ENCODE results near the gene DOCK6. TPM values are rescaled to one million over a fixed set of nuclear protein-coding genes. Genes with fewer than 3 reads are reported as not detected.
"Not testable (repeated sequence)": the region's sequence is repeated elsewhere in the genome, so short reads cannot be mapped to it uniquely, and the experiment has no call there.

Gene DOCK6
- polyA plus RNA-seq, 1 donor (not counting 4 experiments of a cell fraction or from before 2014, with no cell fraction given) = 9.1 TPM

DNA sequence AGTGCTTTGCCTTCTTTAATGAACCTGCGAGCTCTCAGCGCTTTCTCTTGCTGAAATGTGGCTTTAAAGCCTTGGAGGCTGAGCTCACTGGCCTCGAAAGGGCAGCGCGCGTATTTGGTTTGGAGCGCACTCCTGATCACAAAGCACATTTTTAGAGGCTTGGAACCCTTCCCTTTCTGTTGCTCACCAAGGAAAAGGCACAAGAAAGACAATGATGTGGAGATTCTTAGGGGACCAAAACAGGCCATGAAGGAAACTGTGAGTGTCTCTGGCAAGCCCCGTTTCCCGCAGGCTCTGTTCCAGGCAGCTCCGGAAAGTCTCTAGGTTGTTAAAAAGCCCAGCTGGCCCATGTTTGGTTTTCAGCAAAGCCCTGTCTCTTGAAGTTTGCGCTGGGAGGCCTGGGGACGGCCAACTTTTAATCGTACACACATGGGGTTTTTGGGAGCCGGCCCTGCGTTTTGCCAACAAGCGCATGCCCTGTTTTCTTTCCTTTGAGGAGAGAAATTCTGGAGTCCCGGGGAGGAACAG lies 97.4 kb downstream of the DOCK6 start:
- Histone ChIP-seq H3K27ac (ENCODE audit: control insufficient read depth, insufficient read depth, low read length) (no peak overlapping the region), H3K27me3 (ENCODE audit: control insufficient read depth, extremely low read depth, insufficient read depth, low read length) (no peaks in the 10 kb centered on the region), H3K4me2 (ENCODE audit: control insufficient read depth, extremely low read depth, insufficient read depth, low read depth, low read length) (no peak overlapping the region), H4K20me1 (ENCODE audit: control insufficient read depth, extremely low read depth, insufficient read depth, low read length) (no peaks in the 10 kb centered on the region), H3K79me2 (ENCODE audit: control insufficient read depth, insufficient read depth, low read length) (no peaks in the 10 kb centered on the region), H3K4me3 (ENCODE audit: control insufficient read depth in 2 of 3, extremely low read depth in 1 of 3, insufficient read depth in 2 of 3, low read depth in 1 of 3, low read length in 3 of 3) (no peak overlapping the region), H2AFZ (ENCODE audit: control insufficient read depth, low read length) (no peak overlapping the region), H3K36me3 (ENCODE audit: control insufficient read depth in 2 of 2, extremely low read depth in 1 of 2, insufficient read depth in 2 of 2, low read length in 2 of 2) (no peaks in the 10 kb centered on the region), H3K9ac (ENCODE audit: control insufficient read depth, extremely low read depth, insufficient read depth, low read length) (no peak overlapping the region), H3K9me1 (ENCODE audit: control insufficient read depth, extremely low read depth, insufficient read depth, low read length) (no peaks in the 10 kb centered on the region), H3K9me3 (ENCODE audit: control insufficient read depth, low read depth, low read length) (no peaks in the 10 kb centered on the region), H3K4me1 (ENCODE audit: control insufficient read depth, extremely low read depth, insufficient read depth, low read length) (peaks cover 16% of the 10 kb centered on the region)
- dilution Hi-C loops (cut with MboI; ENCODE audit: extremely low pct_ligation_motif_present, low sequenced_read_pairs) = no loop called here
- TF ChIP-seq EZH2 (IDR thresholded peaks at IDR 0.05; ENCODE audit: low read length) = no peak
- TF ChIP-seq, protein P1, sequence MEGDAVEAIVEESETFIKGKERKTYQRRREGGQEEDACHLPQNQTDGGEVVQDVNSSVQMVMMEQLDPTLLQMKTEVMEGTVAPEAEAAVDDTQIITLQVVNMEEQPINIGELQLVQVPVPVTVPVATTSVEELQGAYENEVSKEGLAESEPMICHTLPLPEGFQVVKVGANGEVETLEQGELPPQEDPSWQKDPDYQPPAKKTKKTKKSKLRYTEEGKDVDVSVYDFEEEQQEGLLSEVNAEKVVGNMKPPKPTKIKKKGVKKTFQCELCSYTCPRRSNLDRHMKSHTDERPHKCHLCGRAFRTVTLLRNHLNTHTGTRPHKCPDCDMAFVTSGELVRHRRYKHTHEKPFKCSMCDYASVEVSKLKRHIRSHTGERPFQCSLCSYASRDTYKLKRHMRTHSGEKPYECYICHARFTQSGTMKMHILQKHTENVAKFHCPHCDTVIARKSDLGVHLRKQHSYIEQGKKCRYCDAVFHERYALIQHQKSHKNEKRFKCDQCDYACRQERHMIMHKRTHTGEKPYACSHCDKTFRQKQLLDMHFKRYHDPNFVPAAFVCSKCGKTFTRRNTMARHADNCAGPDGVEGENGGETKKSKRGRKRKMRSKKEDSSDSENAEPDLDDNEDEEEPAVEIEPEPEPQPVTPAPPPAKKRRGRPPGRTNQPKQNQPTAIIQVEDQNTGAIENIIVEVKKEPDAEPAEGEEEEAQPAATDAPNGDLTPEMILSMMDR (optimal IDR thresholded peaks at IDR 0.05 in 1 of 3, IDR thresholded peaks at IDR 0.05 in 1 of 3, conservative IDR thresholded peaks at IDR 0.05 in 1 of 3; ENCODE audit: extremely low read depth in 1 of 3, insufficient read depth in 2 of 3, low read length in 3 of 3) = no peak
- FAIRE-seq (no peak), DNase-seq (ENCODE audit: low read depth, low spot score) (no peak)

DNA sequence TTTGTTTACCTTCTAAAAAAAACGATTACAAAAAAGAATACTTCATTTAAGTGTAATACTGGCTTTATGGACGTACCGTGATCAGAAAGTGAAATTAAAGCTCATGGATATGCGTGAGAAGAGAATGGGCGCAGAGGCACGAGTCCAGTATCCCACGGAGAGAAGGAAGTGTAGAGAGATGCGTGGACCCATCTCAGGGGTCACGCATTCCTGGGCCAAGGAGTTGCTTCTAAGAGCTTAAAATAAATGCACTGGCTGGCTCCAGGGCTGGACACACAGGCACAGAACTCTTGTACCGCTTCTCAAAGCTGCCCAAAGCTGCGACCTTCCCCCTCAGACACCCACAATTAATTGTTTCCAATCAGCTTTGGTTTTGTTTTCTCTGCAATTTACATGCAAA lies 98.0 kb downstream of the DOCK6 start:
- TF ChIP-seq, protein P1 (optimal IDR thresholded peaks at IDR 0.05 in 1 of 3, IDR thresholded peaks at IDR 0.05 in 1 of 3, conservative IDR thresholded peaks at IDR 0.05 in 1 of 3; ENCODE audit: extremely low read depth in 1 of 3, insufficient read depth in 2 of 3, low read length in 3 of 3) = no peak
- TF ChIP-seq EZH2 (IDR thresholded peaks at IDR 0.05; ENCODE audit: low read length) = no peak
- Histone ChIP-seq H3K9me3 (ENCODE audit: control insufficient read depth, low read depth, low read length) (no peaks in the 10 kb centered on the region), H3K9ac (ENCODE audit: control insufficient read depth, extremely low read depth, insufficient read depth, low read length) (no peak overlapping the region), H3K4me2 (ENCODE audit: control insufficient read depth, extremely low read depth, insufficient read depth, low read depth, low read length) (no peak overlapping the region), H2AFZ (ENCODE audit: control insufficient read depth, low read length) (no peak overlapping the region), H3K79me2 (ENCODE audit: control insufficient read depth, insufficient read depth, low read length) (no peaks in the 10 kb centered on the region), H3K9me1 (ENCODE audit: control insufficient read depth, extremely low read depth, insufficient read depth, low read length) (no peaks in the 10 kb centered on the region), H4K20me1 (ENCODE audit: control insufficient read depth, extremely low read depth, insufficient read depth, low read length) (no peaks in the 10 kb centered on the region), H3K27ac (ENCODE audit: control insufficient read depth, insufficient read depth, low read length) (no peak overlapping the region), H3K36me3 (ENCODE audit: control insufficient read depth in 2 of 2, extremely low read depth in 1 of 2, insufficient read depth in 2 of 2, low read length in 2 of 2) (no peaks in the 10 kb centered on the region), H3K4me1 (ENCODE audit: control insufficient read depth, extremely low read depth, insufficient read depth, low read length) (peaks cover 16% of the 10 kb centered on the region), H3K27me3 (ENCODE audit: control insufficient read depth, extremely low read depth, insufficient read depth, low read length) (no peaks in the 10 kb centered on the region), H3K4me3 (ENCODE audit: control insufficient read depth in 2 of 3, extremely low read depth in 1 of 3, insufficient read depth in 2 of 3, low read depth in 1 of 3, low read length in 3 of 3) (no peak overlapping the region)
- FAIRE-seq (no peak), DNase-seq (ENCODE audit: low read depth, low spot score) (no peak)
- dilution Hi-C loops (cut with MboI; ENCODE audit: extremely low pct_ligation_motif_present, low sequenced_read_pairs) = no loop called here

DNA sequence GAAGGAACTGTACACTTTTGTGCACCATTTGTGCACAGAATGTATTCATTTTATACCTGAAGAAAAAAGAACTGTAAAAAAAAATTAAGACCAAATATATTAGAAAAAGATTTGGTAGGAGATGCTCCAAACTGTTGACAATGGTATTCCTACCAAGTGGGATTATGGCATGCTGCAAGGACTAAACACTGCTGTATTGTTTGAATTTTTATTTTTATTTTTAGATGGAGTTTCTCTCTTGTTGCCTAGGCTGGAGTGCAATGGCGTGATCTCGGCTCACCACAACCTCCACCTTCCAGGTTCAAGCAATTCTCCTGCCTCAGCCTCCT lies 101.9 kb downstream of the DOCK6 start:
- H2AFZ ChIP-seq (ENCODE audit: control insufficient read depth, low read length); H4K20me1 ChIP-seq (ENCODE audit: control insufficient read depth, extremely low read depth, insufficient read depth, low read length); H3K27ac ChIP-seq (ENCODE audit: control insufficient read depth, insufficient read depth, low read length); DNase-seq (ENCODE audit: low read depth, low spot score); H3K36me3 ChIP-seq (ENCODE audit: control insufficient read depth in 2 of 2, extremely low read depth in 1 of 2, insufficient read depth in 2 of 2, low read length in 2 of 2); H3K9me1 ChIP-seq (ENCODE audit: control insufficient read depth, extremely low read depth, insufficient read depth, low read length); H3K4me1 ChIP-seq (ENCODE audit: control insufficient read depth, extremely low read depth, insufficient read depth, low read length); H3K27me3 ChIP-seq (ENCODE audit: control insufficient read depth, extremely low read depth, insufficient read depth, low read length); H3K4me3 ChIP-seq (ENCODE audit: control insufficient read depth in 2 of 3, extremely low read depth in 1 of 3, insufficient read depth in 2 of 3, low read depth in 1 of 3, low read length in 3 of 3); H3K79me2 ChIP-seq (ENCODE audit: control insufficient read depth, insufficient read depth, low read length); H3K4me2 ChIP-seq (ENCODE audit: control insufficient read depth, extremely low read depth, insufficient read depth, low read depth, low read length); FAIRE-seq; dilution Hi-C loops (cut with MboI; ENCODE audit: extremely low pct_ligation_motif_present, low sequenced_read_pairs); H3K9ac ChIP-seq (ENCODE audit: control insufficient read depth, extremely low read depth, insufficient read depth, low read length); H3K9me3 ChIP-seq (ENCODE audit: control insufficient read depth, low read depth, low read length): not testable (repeated sequence)

All from keratinocyte (primary cell).